ENCODE data around the gene IFI27L1. TPM values are rescaled to one million over a fixed set of nuclear protein-coding genes. Genes with fewer than 3 reads are reported as not detected.

The IFI27L1 gene
- total RNA-seq, 1 experiment from 2014 or later = 27.6 TPM

DNA sequence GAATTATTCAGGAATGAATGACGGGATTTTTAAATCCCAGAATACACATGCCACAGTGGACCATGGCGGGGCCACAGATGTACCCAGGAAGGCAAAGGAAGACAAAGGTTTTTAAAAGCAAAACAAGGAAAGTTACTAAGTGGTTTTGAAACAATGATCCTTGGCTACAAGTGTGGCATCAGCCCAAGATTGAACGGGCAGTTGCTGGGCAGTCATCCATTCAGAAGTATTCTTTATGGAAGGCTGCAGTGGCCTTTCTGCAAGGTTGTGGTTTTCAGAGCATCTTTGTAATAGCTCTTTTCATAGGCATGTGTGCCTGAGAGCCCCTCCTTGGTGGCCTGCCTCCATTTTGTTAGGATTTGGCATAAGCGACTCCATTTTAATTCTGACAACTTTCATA is 16.0 kb downstream of the IFI27L1 start:
- ATAC-seq (no peak), DNase-seq (ENCODE audit: low spot score) (no peak)
- ChIA-PET CTCF (interaction anchor here (1.1 kb wide), 1 partner anchor 39 kb away, joined by 3 read pairs; no protein-coding TSS in a partner anchor), POLR2A (no interaction called here)
- Mint-ChIP-seq H3K36me3 (no peaks in the 10 kb centered on the region), H3K9me3 (no peaks in the 10 kb centered on the region), H3K4me1 (no peaks in the 10 kb centered on the region), H3K27me3 (ENCODE audit: low read depth) (no peaks in the 10 kb centered on the region), H3K4me3 (no peak overlapping the region), H3K27ac (no peak overlapping the region)
- no peak for TF ChIP-seq NFYB (CRISPR knock-in tag; conservative IDR thresholded peaks at IDR 0.05; ENCODE audit: low read depth)
- no peak for TF ChIP-seq CREB1 (CRISPR knock-in tag; IDR thresholded peaks at IDR 0.05)
- no peak for TF ChIP-seq USF2 (CRISPR knock-in tag; IDR thresholded peaks at IDR 0.05)
- no peak for TF ChIP-seq ATF3 (CRISPR knock-in tag; conservative IDR thresholded peaks at IDR 0.05)
- TF ChIP-seq, protein P1, sequence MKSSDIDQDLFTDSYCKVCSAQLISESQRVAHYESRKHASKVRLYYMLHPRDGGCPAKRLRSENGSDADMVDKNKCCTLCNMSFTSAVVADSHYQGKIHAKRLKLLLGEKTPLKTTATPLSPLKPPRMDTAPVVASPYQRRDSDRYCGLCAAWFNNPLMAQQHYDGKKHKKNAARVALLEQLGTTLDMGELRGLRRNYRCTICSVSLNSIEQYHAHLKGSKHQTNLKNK (CRISPR knock-in tag; IDR thresholded peaks at IDR 0.05) = no peak
- TF ChIP-seq E2F1 (CRISPR knock-in tag; IDR thresholded peaks at IDR 0.05) = no peak
- TF ChIP-seq, protein P2, sequence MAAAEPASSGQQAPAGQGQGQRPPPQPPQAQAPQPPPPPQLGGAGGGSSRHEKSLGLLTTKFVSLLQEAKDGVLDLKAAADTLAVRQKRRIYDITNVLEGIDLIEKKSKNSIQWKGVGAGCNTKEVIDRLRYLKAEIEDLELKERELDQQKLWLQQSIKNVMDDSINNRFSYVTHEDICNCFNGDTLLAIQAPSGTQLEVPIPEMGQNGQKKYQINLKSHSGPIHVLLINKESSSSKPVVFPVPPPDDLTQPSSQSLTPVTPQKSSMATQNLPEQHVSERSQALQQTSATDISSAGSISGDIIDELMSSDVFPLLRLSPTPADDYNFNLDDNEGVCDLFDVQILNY (CRISPR knock-in tag; IDR thresholded peaks at IDR 0.05) = no peak
- no peak for TF ChIP-seq ZNF232 (CRISPR knock-in tag; IDR thresholded peaks at IDR 0.05)
- no peak for TF ChIP-seq SP1 (CRISPR knock-in tag; conservative IDR thresholded peaks at IDR 0.05)
- TF ChIP-seq, protein P3, sequence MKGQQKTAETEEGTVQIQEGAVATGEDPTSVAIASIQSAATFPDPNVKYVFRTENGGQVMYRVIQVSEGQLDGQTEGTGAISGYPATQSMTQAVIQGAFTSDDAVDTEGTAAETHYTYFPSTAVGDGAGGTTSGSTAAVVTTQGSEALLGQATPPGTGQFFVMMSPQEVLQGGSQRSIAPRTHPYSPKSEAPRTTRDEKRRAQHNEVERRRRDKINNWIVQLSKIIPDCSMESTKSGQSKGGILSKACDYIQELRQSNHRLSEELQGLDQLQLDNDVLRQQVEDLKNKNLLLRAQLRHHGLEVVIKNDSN (CRISPR knock-in tag; IDR thresholded peaks at IDR 0.05) = no peak
- TF ChIP-seq ERG (CRISPR knock-in tag; IDR thresholded peaks at IDR 0.05) = no peak
- TF ChIP-seq NR1H2 (CRISPR knock-in tag; IDR thresholded peaks at IDR 0.05) = no peak
- TF ChIP-seq ZBTB43 (CRISPR knock-in tag; IDR thresholded peaks at IDR 0.05) = no peak
- TF ChIP-seq, protein P4, sequence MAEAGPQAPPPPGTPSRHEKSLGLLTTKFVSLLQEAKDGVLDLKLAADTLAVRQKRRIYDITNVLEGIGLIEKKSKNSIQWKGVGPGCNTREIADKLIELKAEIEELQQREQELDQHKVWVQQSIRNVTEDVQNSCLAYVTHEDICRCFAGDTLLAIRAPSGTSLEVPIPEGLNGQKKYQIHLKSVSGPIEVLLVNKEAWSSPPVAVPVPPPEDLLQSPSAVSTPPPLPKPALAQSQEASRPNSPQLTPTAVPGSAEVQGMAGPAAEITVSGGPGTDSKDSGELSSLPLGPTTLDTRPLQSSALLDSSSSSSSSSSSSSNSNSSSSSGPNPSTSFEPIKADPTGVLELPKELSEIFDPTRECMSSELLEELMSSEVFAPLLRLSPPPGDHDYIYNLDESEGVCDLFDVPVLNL (CRISPR knock-in tag; IDR thresholded peaks at IDR 0.05; ENCODE audit: borderline replicate concordance, low read depth) = no peak
- no peak for TF ChIP-seq SMAD3 (CRISPR knock-in tag; IDR thresholded peaks at IDR 0.05; ENCODE audit: borderline replicate concordance)
- no peak for TF ChIP-seq ZBTB21 (CRISPR knock-in tag; IDR thresholded peaks at IDR 0.05; ENCODE audit: borderline replicate concordance)
- no peak for TF ChIP-seq KAT7 (CRISPR knock-in tag; IDR thresholded peaks at IDR 0.05; ENCODE audit: borderline replicate concordance)
- no peak for TF ChIP-seq ELF4 (CRISPR knock-in tag; IDR thresholded peaks at IDR 0.05; ENCODE audit: low read depth)
- no peak for TF ChIP-seq ZNF317 (CRISPR knock-in tag; IDR thresholded peaks at IDR 0.05; ENCODE audit: borderline replicate concordance, low read depth)
- TF ChIP-seq ZNF281 (CRISPR knock-in tag; IDR thresholded peaks at IDR 0.05) = no peak

All from WTC11 (cell line).